Gastroesophageal sphincter (tissue), 4 donors: ENCODE results near the gene MIDN. TPM values are rescaled to one million over a fixed set of nuclear protein-coding genes. Genes with fewer than 3 reads are reported as not detected.
A peak's percentile ranks its signal among the peaks of the same experiment; 100 is the strongest.

Source experiments
- ATAC-seq: fragments of 150-250 bp; one replicate; pipeline ENCODE4 v1.9.1; 2016; ENCODE audit warnings: mild to moderate bottlenecking, moderate library complexity
- H3K27ac ChIP-seq, 4 donors: fragments of 200-600 bp; sonication (generic) in 3 of 4; 1 replicate in 3 of 4; 2 replicates in 1 of 4; pipeline ENCODE4 v1.5.1; 2016 to 2019
- H3K27me3 ChIP-seq: fragments of 200-600 bp; sonication (generic); one replicate; pipeline ENCODE4 v1.5.1; 2019
- H3K36me3 ChIP-seq, 2 donors: fragments of 200-600 bp; sonication (generic); one replicate each; pipeline ENCODE4 v1.5.1; 2019; ENCODE audit warnings: control low read depth in 1 of 2
- H3K4me1 ChIP-seq, 3 donors: fragments of 200-600 bp; sonication (generic); 1 replicate in 2 of 3; 2 replicates in 1 of 3; pipeline ENCODE4 v1.5.1; 2016 to 2019; ENCODE audit warnings: control low read depth in 2 of 3
- H3K4me3 ChIP-seq, 2 donors: fragments of 200-600 bp; sonication (generic); one replicate each; pipeline ENCODE4 v1.5.1; 2019; ENCODE audit warnings: mild to moderate bottlenecking in 1 of 2, moderate library complexity in 1 of 2
- H3K9me3 ChIP-seq, 3 donors: fragments of 200-600 bp; sonication (generic); one replicate each; pipeline ENCODE4 v1.5.1; 2017 to 2019; ENCODE audit warnings: control low read depth in 2 of 3
- CTCF ChIP-seq, 4 experiments: fragments of 200-600 bp in 2 of 4; fragments of 450-650 bp in 2 of 4; sonication (generic) in 1 of 4; IDR thresholded peaks; one replicate each; pipeline ENCODE4 v1.5.1; 2017 to 2019; ENCODE audit warnings: antibody characterized with exemption in 4 of 4, mild to moderate bottlenecking in 2 of 4, moderate library complexity in 2 of 4
- EP300 ChIP-seq: sonication (generic); formaldehyde crosslinking; IDR thresholded peaks from one replicate; pipeline ENCODE4 v1.6.1; 2017; ENCODE audit warnings: antibody characterized with exemption, mild to moderate bottlenecking
- POLR2A ChIP-seq, 2 donors: fragments of 450-650 bp; IDR thresholded peaks; one replicate each; pipeline ENCODE4 v1.6.1; 2017; ENCODE audit warnings: antibody characterized with exemption in 2 of 2, mild to moderate bottlenecking in 2 of 2, moderate library complexity in 1 of 2
- POLR2AphosphoS5 ChIP-seq: sonication (generic); formaldehyde crosslinking; IDR thresholded peaks from one replicate; pipeline ENCODE4 v1.6.1; 2017; ENCODE audit warnings: antibody characterized with exemption
- WGBS, 2 donors: methylation state at CpG; one replicate each; pipeline ENCODE4 v1.1.5; 2018; ENCODE audit warnings: low coverage in 1 of 2; 5-methylcytosine and 5-hydroxymethylcytosine counted together
- total RNA-seq, 4 donors: library from RNA; depleted of rRNA; stranded (reverse); fragments of >200 nt; gene quantifications; one replicate each; pipeline ENCODE4 v1.1.0, GENCODE V29; 2016

MIDN gene
- total RNA-seq, 4 donors from 2014 or later = 20.0 to 40.1 (median 24.2) TPM

GRCh38 chr19:1214299-1214861, 34.0 kb upstream of the MIDN start:
- ATAC-seq = peak; percentile 4
- 90% methylated on average over 4 of the region's 21 CpGs; no CpG with 5 or more reads in 1 of the 2 donors for WGBS, 2 donors

GRCh38 chr19:1214862-1215731, 33.3 kb upstream of the MIDN start:
- peak; percentile 70 for ATAC-seq
- H3K27me3 ChIP-seq = no peaks in the 10 kb centered on the region
- peak overlapping the region in 1 of 2 donors; percentile 21 for H3K4me3 ChIP-seq
- 54% methylated on average over 6 of the region's 26 CpGs; no CpG with 5 or more reads in 1 of the 2 donors for WGBS, 2 donors
- peaks cover 0 to 100% (median 50%) of the 10 kb centered on the region in 3 donors for H3K4me1 ChIP-seq
- peaks cover 0 to 22% of the 10 kb centered on the region in 2 donors for H3K36me3 ChIP-seq
- peak overlapping the region; percentile 70 to 89 (median 87) for H3K27ac ChIP-seq
- no peaks in the 10 kb centered on the region for H3K9me3 ChIP-seq
- TF ChIP-seq EP300 (no peak), CTCF (IDR thresholded peaks at IDR 0.05) (peak in 2 of 4 experiments; percentile 5 to 13), POLR2AphosphoS5 (peak; percentile 60)

More at GRCh38 chr19:1214299-1214861, 34.0 kb upstream of the MIDN start:
- Histone ChIP-seq H3K4me3 (peak overlapping the region in 1 of 2 donors; percentile 21), H3K27ac (peak overlapping the region; percentile 70 to 89 (median 87)), H3K9me3 (no peaks in the 10 kb centered on the region), H3K4me1 (peaks cover 0 to 100% (median 57%) of the 10 kb centered on the region in 3 donors), H3K36me3 (peaks cover 0 to 20% of the 10 kb centered on the region in 2 donors), H3K27me3 (no peaks in the 10 kb centered on the region)
- TF ChIP-seq POLR2A (IDR thresholded peaks at IDR 0.05) = no peak
- TF ChIP-seq POLR2AphosphoS5 = no peak
- no peak for TF ChIP-seq EP300
- no peak for TF ChIP-seq CTCF (IDR thresholded peaks at IDR 0.05)

DNA sequence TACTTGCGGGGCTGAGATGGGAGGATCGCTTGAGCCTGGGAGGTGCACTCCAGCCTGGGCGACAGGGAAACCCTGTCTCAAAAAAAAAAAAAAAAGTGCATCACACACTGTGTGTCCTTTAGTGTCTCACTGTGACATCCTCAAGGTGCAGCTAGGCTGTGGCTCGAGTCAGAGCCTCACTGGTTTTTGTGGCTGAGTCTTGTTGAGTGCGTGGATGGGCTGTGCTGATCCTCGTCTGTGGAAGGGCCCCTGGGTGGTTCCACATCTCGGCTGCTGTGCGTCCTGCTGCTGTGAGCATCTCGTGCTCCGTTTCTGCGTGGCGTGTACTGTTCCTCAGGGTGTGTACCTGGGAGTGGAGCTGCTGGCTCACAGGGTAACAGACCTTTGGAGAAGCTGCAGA, 31.6 kb upstream of the MIDN start:
- ATAC-seq = no peak
- WGBS, 2 donors = 67 to 86% methylated on average over 3 of the region's 12 CpGs
- Histone ChIP-seq H3K9me3 (no peaks in the 10 kb centered on the region), H3K4me3 (no peak overlapping the region), H3K36me3 (peaks cover 0 to 26% of the 10 kb centered on the region in 2 donors), H3K27me3 (no peaks in the 10 kb centered on the region), H3K4me1 (peaks cover 0 to 100% (median 55%) of the 10 kb centered on the region in 3 donors), H3K27ac (peak overlapping the region in 3 of 4 donors; percentile 87 to 89 (median 87))
- no peak for TF ChIP-seq POLR2AphosphoS5
- no peak for TF ChIP-seq POLR2A (IDR thresholded peaks at IDR 0.05)

DNA sequence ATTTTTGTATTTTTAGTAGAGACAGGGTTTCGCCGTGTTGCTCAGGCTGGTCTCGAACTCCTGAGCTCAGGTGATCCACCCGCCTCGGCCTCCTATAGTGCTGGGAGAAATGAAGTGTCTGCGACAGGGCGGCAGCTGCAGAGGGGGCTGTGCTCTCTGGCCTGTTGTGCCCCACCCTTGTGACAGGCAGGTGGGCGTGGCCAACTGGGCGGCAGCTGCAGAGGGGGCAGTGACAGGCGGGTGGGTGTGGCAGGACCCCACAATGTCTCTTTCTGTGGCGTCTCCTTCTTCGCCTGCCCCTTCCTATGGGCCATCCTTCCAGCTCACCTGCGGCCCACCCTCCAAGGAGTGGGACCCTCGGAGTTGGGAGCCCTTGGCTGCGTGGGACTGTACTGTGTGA, 31.0 kb upstream of the MIDN start:
- peaks cover 0 to 100% (median 58%) of the 10 kb centered on the region in 3 donors for H3K4me1 ChIP-seq
- ATAC-seq = no peak

More for the DNA sequence above, 31.0 kb upstream of the MIDN start:
- no peak overlapping the region for H3K4me3 ChIP-seq
- H3K27ac ChIP-seq = peak overlapping the region in 3 of 4 donors; percentile 87 to 89 (median 87)
- peaks cover 0 to 31% of the 10 kb centered on the region in 2 donors for H3K36me3 ChIP-seq
- 30 to 91% methylated on average over 2 to 6 of the region's 15 CpGs for WGBS, 2 donors
- no peaks in the 10 kb centered on the region for H3K9me3 ChIP-seq
- TF ChIP-seq POLR2A (IDR thresholded peaks at IDR 0.05) = no peak
- TF ChIP-seq POLR2AphosphoS5 = no peak
- TF ChIP-seq CTCF (IDR thresholded peaks at IDR 0.05) = no peak
- TF ChIP-seq EP300 = no peak
- H3K27me3 ChIP-seq = no peaks in the 10 kb centered on the region
